HepG2 (cell line): Measurements from ENCODE around the gene ZNF839. TPM values are rescaled to one million over a fixed set of nuclear protein-coding genes. Genes with fewer than 3 reads are reported as not detected.

Experiments used
- ASH2L ChIP-seq: fragments of 300-600, 200-600 bp; sonication (generic); IDR thresholded peaks from 2 replicates; pipeline ENCODE4 v1.7.0; 2017; ENCODE audit warnings: low read depth, mild to moderate bottlenecking, moderate library complexity, mixed read lengths, low read length; ENCODE audit not compliant: insufficient read length
- ATF7 ChIP-seq, 2 experiments: fragments of 450-650 bp in 1 of 2; sonication (generic) in 1 of 2; formaldehyde crosslinking in 1 of 2; IDR thresholded peaks; 2 replicates each; pipeline versions ENCODE4 v1.4.0 to v1.6.1; 2016 to 2020; ENCODE audit warnings: antibody characterized with exemption in 1 of 2, mild to moderate bottlenecking in 1 of 2, missing genetic modification reagents in 1 of 2
- CBX2 ChIP-seq, 2 experiments: fragments of 200-600 bp in 1 of 2; sonication (generic); formaldehyde crosslinking in 1 of 2; IDR thresholded peaks; 2 replicates each; pipeline versions ENCODE4 v1.7.0 to v1.8.1; 2018 to 2022; ENCODE audit warnings: low read depth in 2 of 2, low read length in 1 of 2, mild to moderate bottlenecking in 1 of 2, missing genetic modification reagents in 1 of 2
- FOXK1 ChIP-seq: sonication (generic); formaldehyde crosslinking; IDR thresholded peaks from 2 replicates; pipeline ENCODE4 v1.4.0; 2020; ENCODE audit warnings: low read depth, missing genetic modification reagents, borderline replicate concordance
- KDM5A ChIP-seq: fragments of 200-600 bp; sonication (generic); IDR thresholded peaks from 2 replicates; pipeline ENCODE4 v1.7.0; 2018; ENCODE audit warnings: antibody characterized with exemption, mild to moderate bottlenecking, low read length, borderline replicate concordance
- KDM6A ChIP-seq: IDR thresholded peaks from 2 replicates; pipeline ENCODE4 v1.6.1; 2016; ENCODE audit warnings: low read depth
- MAF1 ChIP-seq: sonication (generic); formaldehyde crosslinking; IDR thresholded peaks from 2 replicates; pipeline ENCODE4 v1.5.0; 2020; ENCODE audit warnings: missing genetic modification reagents, borderline replicate concordance
- NR3C1 ChIP-seq: sonication (generic); formaldehyde crosslinking; IDR thresholded peaks from 2 replicates; pipeline ENCODE4 v1.4.0; 2020; ENCODE audit warnings: missing genetic modification reagents
- RAD21 ChIP-seq: fragments of 450-650 bp; formaldehyde crosslinking; IDR thresholded peaks from 2 replicates; pipeline ENCODE4 v1.5.0; 2020; ENCODE audit warnings: mild to moderate bottlenecking
- THAP9 ChIP-seq: sonication (generic); formaldehyde crosslinking; IDR thresholded peaks from 2 replicates; pipeline ENCODE4; 2020; ENCODE audit warnings: missing genetic modification reagents, mild to moderate bottlenecking, borderline replicate concordance
- U2AF2 ChIP-seq: fragments of 200-400 bp; formaldehyde crosslinking; IDR thresholded peaks from 2 replicates; pipeline ENCODE4 v1.6.1; 2017; ENCODE audit warnings: low read depth, mild to moderate bottlenecking, low read length
- ZEB1 ChIP-seq: IDR thresholded peaks from 2 replicates; pipeline ENCODE4 v1.6.1; 2012; ENCODE audit warnings: mild to moderate bottlenecking, low read depth, inconsistent platforms; ENCODE audit not compliant: insufficient replicate concordance
- ZFP37 ChIP-seq: sonication (generic); formaldehyde crosslinking; IDR thresholded peaks from 2 replicates; pipeline ENCODE4 v1.4.0; 2020; ENCODE audit warnings: missing genetic modification reagents, borderline replicate concordance
- ZNF766 ChIP-seq: sonication (generic); formaldehyde crosslinking; IDR thresholded peaks from 2 replicates; pipeline ENCODE4 v1.5.0; 2020; ENCODE audit warnings: missing genetic modification reagents, borderline replicate concordance
- polyA plus RNA-seq, 8 experiments: library from polyadenylated mRNA; depleted of rRNA in 3 of 8; stranded (reverse) in 7 of 8; unstranded in 1 of 8; fragments of >200 nt; fragmentation: Illumina TruSeq in 4 of 8; extraction: Trizol in 4 of 8; gene quantifications; 2 replicates each; pipeline versions ENCODE4 v1.2.1 to v1.2.3, GENCODE V29; 2011 to 2016; ENCODE audit warnings: low read depth in 4 of 8, missing spikeins in 1 of 8, mixed read lengths in 1 of 8; ENCODE audit not compliant: insufficient read depth in 1 of 8
- total RNA-seq, 5 experiments: library from RNA; depleted of rRNA; stranded (reverse); fragments of >200 nt; fragmentation: Illumina TruSeq; extraction: Trizol; gene quantifications; 2 replicates each; pipeline ENCODE4 v1.2.3, GENCODE V29; 2016; ENCODE audit warnings: low read depth in 1 of 5
- TF ChIP-seq, protein P1 (sequence below): IDR thresholded peaks from 2 replicates; pipeline ENCODE4 v1.6.1; 2016; ENCODE audit warnings: missing compliant biosample characterization, missing genetic modification reagents, borderline replicate concordance
- TF ChIP-seq, protein P2 (sequence below): IDR thresholded peaks from 2 replicates; pipeline ENCODE4 v1.6.1; 2016; ENCODE audit warnings: control low read depth
- TF ChIP-seq, protein P3 (sequence below): sonication (generic); formaldehyde crosslinking; IDR thresholded peaks from 2 replicates; pipeline ENCODE4 v1.9.0; 2021; ENCODE audit warnings: missing genetic modification reagents, borderline replicate concordance

The ZNF839 gene
- total and polyA plus RNA-seq, 2 of the 13 experiments (the other 11 are each of a cell fraction or from before 2014, with no cell fraction given): 11.1 to 12.8 TPM

GRCh38 chr14:102319351-102320032 is at the start of gene ZNF839 (continued):
- peak; percentile 54; the same call in 1 of the 2 replicates for TF ChIP-seq ZNF766
- peak; percentile 39 for TF ChIP-seq ZEB1
- no peak for TF ChIP-seq NR3C1 (CRISPR knock-in tag)
- peak; percentile 85 for TF ChIP-seq THAP9 (CRISPR knock-in tag)
- TF ChIP-seq KDM5A: no peak; the same call in 1 of the 2 replicates
- TF ChIP-seq CBX2 (IDR thresholded peaks at IDR 0.05; ENCODE audit: low read depth, low read length): no peak
- no peak for TF ChIP-seq CBX2 (CRISPR knock-in tag; IDR thresholded peaks at IDR 0.05; ENCODE audit: low read depth)
- no peak for TF ChIP-seq KDM6A
- TF ChIP-seq MAF1 (CRISPR knock-in tag): 0 out of 2 replicates have a peak, but pooled peaks have one; percentile 51
- TF ChIP-seq ASH2L: peak; percentile 54
- TF ChIP-seq, protein P1, sequence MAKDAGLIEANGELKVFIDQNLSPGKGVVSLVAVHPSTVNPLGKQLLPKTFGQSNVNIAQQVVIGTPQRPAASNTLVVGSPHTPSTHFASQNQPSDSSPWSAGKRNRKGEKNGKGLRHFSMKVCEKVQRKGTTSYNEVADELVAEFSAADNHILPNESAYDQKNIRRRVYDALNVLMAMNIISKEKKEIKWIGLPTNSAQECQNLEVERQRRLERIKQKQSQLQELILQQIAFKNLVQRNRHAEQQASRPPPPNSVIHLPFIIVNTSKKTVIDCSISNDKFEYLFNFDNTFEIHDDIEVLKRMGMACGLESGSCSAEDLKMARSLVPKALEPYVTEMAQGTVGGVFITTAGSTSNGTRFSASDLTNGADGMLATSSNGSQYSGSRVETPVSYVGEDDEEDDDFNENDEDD (CRISPR knock-in tag): peak; percentile 66; the same call in 1 of the 2 replicates
- TF ChIP-seq, protein P2, sequence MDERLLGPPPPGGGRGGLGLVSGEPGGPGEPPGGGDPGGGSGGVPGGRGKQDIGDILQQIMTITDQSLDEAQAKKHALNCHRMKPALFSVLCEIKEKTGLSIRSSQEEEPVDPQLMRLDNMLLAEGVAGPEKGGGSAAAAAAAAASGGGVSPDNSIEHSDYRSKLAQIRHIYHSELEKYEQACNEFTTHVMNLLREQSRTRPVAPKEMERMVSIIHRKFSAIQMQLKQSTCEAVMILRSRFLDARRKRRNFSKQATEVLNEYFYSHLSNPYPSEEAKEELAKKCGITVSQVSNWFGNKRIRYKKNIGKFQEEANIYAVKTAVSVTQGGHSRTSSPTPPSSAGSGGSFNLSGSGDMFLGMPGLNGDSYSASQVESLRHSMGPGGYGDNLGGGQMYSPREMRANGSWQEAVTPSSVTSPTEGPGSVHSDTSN: no peak
- TF ChIP-seq, protein P3, sequence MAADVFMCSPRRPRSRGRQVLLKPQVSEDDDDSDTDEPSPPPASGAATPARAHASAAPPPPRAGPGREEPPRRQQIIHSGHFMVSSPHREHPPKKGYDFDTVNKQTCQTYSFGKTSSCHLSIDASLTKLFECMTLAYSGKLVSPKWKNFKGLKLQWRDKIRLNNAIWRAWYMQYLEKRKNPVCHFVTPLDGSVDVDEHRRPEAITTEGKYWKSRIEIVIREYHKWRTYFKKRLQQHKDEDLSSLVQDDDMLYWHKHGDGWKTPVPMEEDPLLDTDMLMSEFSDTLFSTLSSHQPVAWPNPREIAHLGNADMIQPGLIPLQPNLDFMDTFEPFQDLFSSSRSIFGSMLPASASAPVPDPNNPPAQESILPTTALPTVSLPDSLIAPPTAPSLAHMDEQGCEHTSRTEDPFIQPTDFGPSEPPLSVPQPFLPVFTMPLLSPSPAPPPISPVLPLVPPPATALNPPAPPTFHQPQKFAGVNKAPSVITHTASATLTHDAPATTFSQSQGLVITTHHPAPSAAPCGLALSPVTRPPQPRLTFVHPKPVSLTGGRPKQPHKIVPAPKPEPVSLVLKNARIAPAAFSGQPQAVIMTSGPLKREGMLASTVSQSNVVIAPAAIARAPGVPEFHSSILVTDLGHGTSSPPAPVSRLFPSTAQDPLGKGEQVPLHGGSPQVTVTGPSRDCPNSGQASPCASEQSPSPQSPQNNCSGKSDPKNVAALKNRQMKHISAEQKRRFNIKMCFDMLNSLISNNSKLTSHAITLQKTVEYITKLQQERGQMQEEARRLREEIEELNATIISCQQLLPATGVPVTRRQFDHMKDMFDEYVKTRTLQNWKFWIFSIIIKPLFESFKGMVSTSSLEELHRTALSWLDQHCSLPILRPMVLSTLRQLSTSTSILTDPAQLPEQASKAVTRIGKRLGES (CRISPR knock-in tag): no peak
- peak; percentile 30; the same call in 1 of the 2 replicates for TF ChIP-seq RAD21
- TF ChIP-seq ATF7 (IDR thresholded peaks at IDR 0.05): peak; percentile 94
- TF ChIP-seq ATF7 (CRISPR knock-in tag; IDR thresholded peaks at IDR 0.05): no peak; the same call in 1 of the 2 replicates
- TF ChIP-seq ZFP37 (CRISPR knock-in tag): no peak
- no peak for TF ChIP-seq U2AF2
- peak; percentile 31; the same call in 1 of the 2 replicates for TF ChIP-seq FOXK1 (CRISPR knock-in tag)
